ENCODE measurements around the gene KCNN3. TPM values are rescaled to one million over a fixed set of nuclear protein-coding genes. Genes with fewer than 3 reads are reported as not detected.

Gene KCNN3
- total RNA-seq, 1 experiment from 2014 or later, result not detected

GRCh38 chr1:154841384-154841783, 28.7 kb downstream of the KCNN3 start:
- no TSS peak for BruUV-seq (replicated peaks)
- Mint-ChIP-seq H3K9me3 (ENCODE audit: low read depth, unreplicated experiment) (no peaks in the 10 kb centered on the region), H3K4me3 (ENCODE audit: low read depth, unreplicated experiment) (no peak overlapping the region), H3K27me3 (ENCODE audit: unreplicated experiment) (peaks cover 93% of the 10 kb centered on the region), H3K36me3 (ENCODE audit: insufficient read depth, unreplicated experiment) (no peaks in the 10 kb centered on the region), H3K27ac (ENCODE audit: unreplicated experiment) (no peak overlapping the region), H3K4me1 (ENCODE audit: low read depth, unreplicated experiment) (no peaks in the 10 kb centered on the region)
- intact Hi-C loops (cut with micrococcal nuclease; ENCODE audit: unreplicated experiment), result no loop called here
- TF ChIP-seq CTCF (IDR thresholded peaks at IDR 0.05; ENCODE audit: unreplicated experiment), result no peak
- DNase-seq, result no peak
- CTCF ChIA-PET, result no interaction called here

GRCh38 chr1:154840269-154841176, 29.6 kb downstream of the KCNN3 start:
- Mint-ChIP-seq H3K27ac (ENCODE audit: unreplicated experiment) (no peak overlapping the region), H3K27me3 (ENCODE audit: unreplicated experiment) (peaks cover 93% of the 10 kb centered on the region), H3K36me3 (ENCODE audit: insufficient read depth, unreplicated experiment) (no peaks in the 10 kb centered on the region), H3K9me3 (ENCODE audit: low read depth, unreplicated experiment) (no peaks in the 10 kb centered on the region), H3K4me1 (ENCODE audit: low read depth, unreplicated experiment) (no peaks in the 10 kb centered on the region), H3K4me3 (ENCODE audit: low read depth, unreplicated experiment) (no peak overlapping the region)
- DNase-seq, result no peak
- no peak for TF ChIP-seq CTCF (IDR thresholded peaks at IDR 0.05; ENCODE audit: unreplicated experiment)
- intact Hi-C loops (cut with micrococcal nuclease; ENCODE audit: unreplicated experiment), result no loop called here
- CTCF ChIA-PET, result no interaction called here
- no TSS peak for BruUV-seq (replicated peaks)

GRCh38 chr1:154839691-154840090, 30.4 kb downstream of the KCNN3 start:
- no peak overlapping the region for H3K27ac Mint-ChIP-seq (ENCODE audit: unreplicated experiment)
- no TSS peak for BruUV-seq (replicated peaks)

GRCh38 chr1:154838988-154839387, 31.1 kb downstream of the KCNN3 start:
- Mint-ChIP-seq H3K4me1 (ENCODE audit: low read depth, unreplicated experiment) (no peaks in the 10 kb centered on the region), H3K27ac (ENCODE audit: unreplicated experiment) (no peak overlapping the region), H3K4me3 (ENCODE audit: low read depth, unreplicated experiment) (no peak overlapping the region), H3K36me3 (ENCODE audit: insufficient read depth, unreplicated experiment) (no peaks in the 10 kb centered on the region), H3K27me3 (ENCODE audit: unreplicated experiment) (peaks cover 93% of the 10 kb centered on the region), H3K9me3 (ENCODE audit: low read depth, unreplicated experiment) (no peaks in the 10 kb centered on the region)
- CTCF ChIA-PET, result no interaction called here
- DNase-seq, result no peak
- intact Hi-C loops (cut with micrococcal nuclease; ENCODE audit: unreplicated experiment), result no loop called here
- BruUV-seq (replicated peaks), result no TSS peak
- TF ChIP-seq CTCF (IDR thresholded peaks at IDR 0.05; ENCODE audit: unreplicated experiment), result no peak

More at GRCh38 chr1:154839691-154840090, 30.4 kb downstream of the KCNN3 start:
- CTCF ChIA-PET, result no interaction called here
- Mint-ChIP-seq H3K9me3 (ENCODE audit: low read depth, unreplicated experiment) (no peaks in the 10 kb centered on the region), H3K36me3 (ENCODE audit: insufficient read depth, unreplicated experiment) (no peaks in the 10 kb centered on the region), H3K27me3 (ENCODE audit: unreplicated experiment) (peaks cover 93% of the 10 kb centered on the region), H3K4me1 (ENCODE audit: low read depth, unreplicated experiment) (no peaks in the 10 kb centered on the region), H3K4me3 (ENCODE audit: low read depth, unreplicated experiment) (no peak overlapping the region)
- intact Hi-C loops (cut with micrococcal nuclease; ENCODE audit: unreplicated experiment), result no loop called here
- no peak for TF ChIP-seq CTCF (IDR thresholded peaks at IDR 0.05; ENCODE audit: unreplicated experiment)
- DNase-seq, result no peak
